ENCODE results near the gene HDHD5.

DNA sequence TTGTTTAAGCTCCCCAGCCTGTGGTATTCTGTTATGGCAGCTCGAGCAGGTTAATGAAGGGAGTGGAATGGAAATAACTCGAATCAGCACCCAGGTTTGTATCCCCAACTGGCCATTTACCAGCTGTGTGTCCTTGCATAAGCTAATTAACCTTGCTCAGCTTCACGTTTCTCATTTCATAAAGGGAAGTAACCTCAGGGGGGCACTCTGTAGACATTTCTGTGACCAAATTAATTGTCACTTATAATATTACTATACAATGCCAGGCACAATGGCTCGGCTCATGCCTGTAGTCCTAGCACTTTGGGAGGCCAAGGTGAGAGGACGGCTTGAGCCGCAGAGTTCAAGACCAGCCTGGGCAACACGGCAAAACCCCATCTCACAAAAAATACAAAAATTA is 46.4 kb upstream of the HDHD5 start:
- TF ChIP-seq POLR2AphosphoS5 (IDR thresholded peaks at IDR 0.05; ENCODE audit: low read depth, low read length) (no peak), POLR2A (IDR thresholded peaks at IDR 0.05; ENCODE audit: low read depth, low read length) (no peak), TAF1 (IDR thresholded peaks at IDR 0.05; ENCODE audit: low read depth, low read length) (no peak)
